Spleen (tissue), 11 donors: ENCODE measurements around the gene SPTAN1. TPM values are rescaled to one million over a fixed set of nuclear protein-coding genes. Genes with fewer than 3 reads are reported as not detected.

Experiments used
- DNase-seq: peaks from one replicate; pipeline ENCODE4 v3.0.0-alpha.2; 2020
- H3K27ac ChIP-seq, 8 donors: fragments of 200-600 bp; sonication (generic) in 7 of 8; 1 replicate in 4 of 8; 2 replicates in 4 of 8; pipeline versions ENCODE4 v1.5.0 to v1.8.0; 2016 to 2021; ENCODE audit warnings: inconsistent platforms in 4 of 8, mild to moderate bottlenecking in 4 of 8, moderate library complexity in 1 of 8
- H3K27me3 ChIP-seq, 7 donors: fragments of 200-600 bp; sonication (generic) in 6 of 7; replicated peaks in 1 of 7; 1 replicate in 4 of 7; 2 replicates in 3 of 7; pipeline versions ENCODE4 v1.5.0 to v1.8.0; 2016 to 2021; ENCODE audit warnings: inconsistent platforms in 3 of 7, mild to moderate bottlenecking in 1 of 7
- H3K36me3 ChIP-seq, 6 donors: fragments of 200-600 bp; sonication (generic) in 5 of 6; 1 replicate in 4 of 6; 2 replicates in 2 of 6; pipeline versions ENCODE4 v1.5.0 to v1.8.0; 2016 to 2021; ENCODE audit warnings: inconsistent platforms in 2 of 6
- H3K4me1 ChIP-seq, 6 donors: fragments of 200-600 bp; sonication (generic) in 5 of 6; 1 replicate in 3 of 6; 2 replicates in 3 of 6; pipeline versions ENCODE4 v1.5.0 to v1.8.0; 2016 to 2021; ENCODE audit warnings: inconsistent platforms in 3 of 6
- H3K4me3 ChIP-seq, 8 donors: fragments of 200-600 bp; sonication (generic) in 7 of 8; 1 replicate in 4 of 8; 2 replicates in 4 of 8; pipeline versions ENCODE4 v1.5.0 to v1.8.0; 2016 to 2021; ENCODE audit warnings: inconsistent platforms in 4 of 8, mild to moderate bottlenecking in 4 of 8, moderate library complexity in 2 of 8
- H3K9me3 ChIP-seq, 8 donors: fragments of 200-600 bp; sonication (generic) in 7 of 8; 1 replicate in 4 of 8; 2 replicates in 4 of 8; pipeline versions ENCODE4 v1.5.0 to v1.8.0; 2016 to 2021; ENCODE audit warnings: inconsistent platforms in 4 of 8
- POLR2A ChIP-seq, 3 donors: fragments of 450-650 bp; IDR thresholded peaks; one replicate each; pipeline ENCODE4 v1.5.1; 2017; ENCODE audit warnings: antibody characterized with exemption in 3 of 3, mild to moderate bottlenecking in 1 of 3
- POLR2AphosphoS5 ChIP-seq, 3 donors: sonication (generic); formaldehyde crosslinking; IDR thresholded peaks; one replicate each; pipeline ENCODE4 v1.5.1; 2017; ENCODE audit warnings: antibody characterized with exemption in 3 of 3
- WGBS, 5 donors: extraction: QIAGEN DNeasy Blood & Tissue Kit in 3 of 5; methylation state at CpG; one replicate each; pipeline versions ENCODE4 v1.1.5 to v1.1.7; 2013 to 2018; 5-methylcytosine and 5-hydroxymethylcytosine counted together
- intact Hi-C: fragments of 100-400 bp; cut with DNase I; formaldehyde crosslinking; loops from one replicate; pipeline ENCODE4 v1.15.0; 2023; ENCODE audit warnings: low total_unique reads
- polyA plus RNA-seq, 3 donors: library from polyadenylated mRNA; stranded (reverse); fragments of 200-250 nt; gene quantifications; one replicate each; pipeline ENCODE4 v1.2.1, GENCODE V29; 2013
- total RNA-seq, 7 donors: library from RNA; depleted of rRNA in 3 of 7; stranded (reverse); fragments of >200 nt in 3 of 7; fragmentation: NEBNext Ultra II Directional in 4 of 7; extraction: Animal tissue kit (Norgen Biotek cat#: 25700) in 4 of 7; gene quantifications; one replicate each; pipeline versions ENCODE4 v1.1.0 to v1.2.1, GENCODE V29; 2016 to 2021
- TF ChIP-seq, protein P1 (sequence below), 11 experiments: fragments of 200-600 bp in 7 of 11; fragments of 450-650 bp in 4 of 11; sonication (generic) in 4 of 11; IDR thresholded peaks in 8 of 11; conservative IDR thresholded peaks in 3 of 11; 1 replicate in 7 of 11; 2 replicates in 4 of 11; pipeline versions ENCODE4 v1.4.0 to v1.8.0; 2016 to 2021; ENCODE audit warnings: antibody characterized with exemption in 11 of 11, inconsistent platforms in 4 of 11, mild to moderate bottlenecking in 1 of 11
- donor health status: healthy with polysubstance abuse.
- donor health status: DM: no; HTN: no; CAD: no; lungs with moderate emphysema.
- donor health status: DM: no; HTN: no; CAD: no.
- donor health status: Bipolar disorder and iron deficiency.
- donor health status: healthy.
- donor health status: DM: no; HTN: no; CAD: no.
- donor health status: DM: yes; HTN: yes; CAD: no.

The SPTAN1 gene
- total and polyA plus RNA-seq, 10 donors, result 83.4 to 386 (median 248) TPM

DNA sequence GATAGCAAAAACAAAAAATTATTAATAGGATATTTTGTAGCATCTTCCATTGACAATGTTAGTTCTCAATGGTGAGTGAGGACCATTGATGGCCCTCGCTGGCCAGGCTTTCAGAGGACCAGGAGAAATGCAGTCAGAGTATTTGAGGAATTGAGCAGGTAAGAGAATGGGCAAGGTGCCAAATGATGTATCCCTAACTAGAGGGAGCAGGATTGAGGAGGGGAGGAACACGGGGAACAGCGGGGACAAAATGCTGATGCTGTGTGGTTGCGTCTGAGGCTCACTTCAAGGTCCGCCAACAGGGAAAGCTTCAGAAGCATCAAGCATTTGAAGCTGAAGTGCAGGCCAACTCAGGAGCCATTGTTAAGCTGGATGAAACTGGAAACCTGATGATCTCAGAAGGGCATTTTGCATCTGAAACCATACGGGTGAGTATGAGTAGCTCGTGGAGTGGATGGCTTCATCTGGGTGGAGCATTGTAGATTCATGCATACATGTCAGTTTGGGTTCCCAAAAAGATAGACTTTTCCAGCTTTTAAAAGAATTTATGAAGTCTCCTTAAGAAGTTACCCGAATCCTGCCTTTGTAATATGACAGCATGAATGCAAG is 16.2 kb downstream of the SPTAN1 start:
- WGBS, 5 donors, result 72 to 87% (median 80%) methylated on average over 8 of the region's 8 CpGs

GRCh38 chr9:128575469-128575868 is 23.1 kb downstream of the SPTAN1 start:
- intact Hi-C loops, result no loop called here
- Histone ChIP-seq H3K4me3 (no peak overlapping the region), H3K36me3 (peaks cover 15 to 100% (median 89%) of the 10 kb centered on the region in 6 donors)

More for the DNA sequence above, 16.2 kb downstream of the SPTAN1 start:
- TF ChIP-seq POLR2A (IDR thresholded peaks at IDR 0.05), result no peak
- TF ChIP-seq, protein P1, sequence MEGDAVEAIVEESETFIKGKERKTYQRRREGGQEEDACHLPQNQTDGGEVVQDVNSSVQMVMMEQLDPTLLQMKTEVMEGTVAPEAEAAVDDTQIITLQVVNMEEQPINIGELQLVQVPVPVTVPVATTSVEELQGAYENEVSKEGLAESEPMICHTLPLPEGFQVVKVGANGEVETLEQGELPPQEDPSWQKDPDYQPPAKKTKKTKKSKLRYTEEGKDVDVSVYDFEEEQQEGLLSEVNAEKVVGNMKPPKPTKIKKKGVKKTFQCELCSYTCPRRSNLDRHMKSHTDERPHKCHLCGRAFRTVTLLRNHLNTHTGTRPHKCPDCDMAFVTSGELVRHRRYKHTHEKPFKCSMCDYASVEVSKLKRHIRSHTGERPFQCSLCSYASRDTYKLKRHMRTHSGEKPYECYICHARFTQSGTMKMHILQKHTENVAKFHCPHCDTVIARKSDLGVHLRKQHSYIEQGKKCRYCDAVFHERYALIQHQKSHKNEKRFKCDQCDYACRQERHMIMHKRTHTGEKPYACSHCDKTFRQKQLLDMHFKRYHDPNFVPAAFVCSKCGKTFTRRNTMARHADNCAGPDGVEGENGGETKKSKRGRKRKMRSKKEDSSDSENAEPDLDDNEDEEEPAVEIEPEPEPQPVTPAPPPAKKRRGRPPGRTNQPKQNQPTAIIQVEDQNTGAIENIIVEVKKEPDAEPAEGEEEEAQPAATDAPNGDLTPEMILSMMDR (IDR thresholded peaks at IDR 0.05 in 8 of 11, conservative IDR thresholded peaks at IDR 0.05 in 3 of 11), result no peak
- no peak for TF ChIP-seq POLR2AphosphoS5 (IDR thresholded peaks at IDR 0.05)
- no peaks in the 10 kb centered on the region for H3K27me3 ChIP-seq
- H3K4me1 ChIP-seq, result peaks cover 0 to 25% (median 9%) of the 10 kb centered on the region in 6 donors
- H3K4me3 ChIP-seq, result no peak overlapping the region
- H3K9me3 ChIP-seq, result no peaks in the 10 kb centered on the region
- peaks cover 0 to 80% (median 56%) of the 10 kb centered on the region in 6 donors for H3K36me3 ChIP-seq
- no peak for DNase-seq
- no peak overlapping the region for H3K27ac ChIP-seq
- intact Hi-C loops, result no loop called here

DNA sequence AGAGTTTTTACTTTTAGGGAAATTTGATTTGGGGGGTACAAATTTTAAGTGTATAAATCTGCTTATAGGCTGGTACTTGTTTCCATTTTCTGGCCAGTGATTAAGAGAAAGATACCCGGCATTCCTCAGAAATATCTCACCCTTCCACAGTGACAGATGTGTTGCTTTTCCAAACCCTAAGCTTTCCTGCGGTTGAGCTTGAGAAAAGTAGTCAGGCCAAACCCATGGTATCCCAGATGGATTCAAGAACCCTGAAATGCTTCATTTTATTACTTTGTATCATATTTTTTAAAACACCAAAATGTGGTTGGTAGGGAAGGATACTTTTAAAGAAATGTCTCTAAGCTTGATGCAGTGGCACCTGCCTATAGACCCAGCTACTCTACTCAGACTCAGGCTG is 23.5 kb downstream of the SPTAN1 start:
- TF ChIP-seq POLR2AphosphoS5 (IDR thresholded peaks at IDR 0.05), result no peak
- TF ChIP-seq, protein P1 (IDR thresholded peaks at IDR 0.05 in 8 of 11, conservative IDR thresholded peaks at IDR 0.05 in 3 of 11), result no peak
- TF ChIP-seq POLR2A (IDR thresholded peaks at IDR 0.05), result no peak
- Histone ChIP-seq H3K36me3 (peaks cover 15 to 100% (median 91%) of the 10 kb centered on the region in 6 donors), H3K9me3 (no peaks in the 10 kb centered on the region), H3K27ac (peak overlapping the region in 4 of 8 donors; percentile 4 to 35 (median 10)), H3K4me3 (no peak overlapping the region), H3K27me3 (no peaks in the 10 kb centered on the region), H3K4me1 (peaks cover 0 to 15% (median 0%) of the 10 kb centered on the region in 6 donors)
- intact Hi-C loops, result no loop called here
- no peak for DNase-seq
- WGBS, 5 donors, result 89 to 97% (median 95%) methylated on average over 2 of the region's 2 CpGs

More at GRCh38 chr9:128575469-128575868, 23.1 kb downstream of the SPTAN1 start:
- WGBS, 5 donors, result 74 to 88% (median 81%) methylated on average over 4 of the region's 4 CpGs
- DNase-seq, result no peak
- H3K27me3 ChIP-seq, result no peaks in the 10 kb centered on the region
- TF ChIP-seq, protein P1 (IDR thresholded peaks at IDR 0.05 in 8 of 11, conservative IDR thresholded peaks at IDR 0.05 in 3 of 11), result no peak
- TF ChIP-seq POLR2AphosphoS5 (IDR thresholded peaks at IDR 0.05), result peak in 1 of 3 donors; percentile 43
- no peaks in the 10 kb centered on the region for H3K9me3 ChIP-seq
- peaks cover 0 to 15% (median 0%) of the 10 kb centered on the region in 6 donors for H3K4me1 ChIP-seq
- H3K27ac ChIP-seq, result peak overlapping the region in 4 of 8 donors; percentile 4 to 35 (median 10)

GRCh38 chr9:128577206-128577605 is 24.8 kb downstream of the SPTAN1 start:
- intact Hi-C loops, result no loop called here
- WGBS, 5 donors, result 90 to 97% (median 96%) methylated on average over 8 of the region's 8 CpGs
- Histone ChIP-seq H3K27ac (no peak overlapping the region), H3K4me1 (peaks cover 0 to 15% (median 0%) of the 10 kb centered on the region in 6 donors), H3K4me3 (no peak overlapping the region), H3K36me3 (peaks cover 15 to 100% (median 93%) of the 10 kb centered on the region in 6 donors), H3K9me3 (no peaks in the 10 kb centered on the region), H3K27me3 (no peaks in the 10 kb centered on the region)
- no peak for DNase-seq
- TF ChIP-seq POLR2AphosphoS5 (IDR thresholded peaks at IDR 0.05) (no peak), POLR2A (IDR thresholded peaks at IDR 0.05) (no peak)
- TF ChIP-seq, protein P1 (IDR thresholded peaks at IDR 0.05 in 8 of 11, conservative IDR thresholded peaks at IDR 0.05 in 3 of 11), result no peak
